Measurements from ENCODE around the gene PKIB. TPM values are rescaled to one million over a fixed set of nuclear protein-coding genes. Genes with fewer than 3 reads are reported as not detected.

Gene PKIB
- total and polyA plus RNA-seq, 2 donors (not counting 3 experiments of a cell fraction or from before 2014, with no cell fraction given), result not detected

GRCh38 chr6:122736616-122737015 lies 126.4 kb downstream of the PKIB start:
- ChIA-PET CTCF (no interaction called here), POLR2A (no interaction called here)
- no peak overlapping the region for H2AFZ ChIP-seq (ENCODE audit: low read depth, low read length)

More at GRCh38 chr6:122736616-122737015, 126.4 kb downstream of the PKIB start:
- intact Hi-C loops (cut with micrococcal nuclease), result loop anchor here (10.0 kb wide), 1 partner anchor 638 kb away; no protein-coding TSS in a partner anchor
- TF ChIP-seq JUN (IDR thresholded peaks at IDR 0.05; ENCODE audit: borderline replicate concordance, insufficient read depth, insufficient read length, low read depth), result no peak
- no peak for TF ChIP-seq FOS (IDR thresholded peaks at IDR 0.05; ENCODE audit: borderline replicate concordance, insufficient read depth, low read length)
- TF ChIP-seq MYC (IDR thresholded peaks at IDR 0.05; ENCODE audit: low read depth, low read length), result no peak
- TF ChIP-seq POLR2AphosphoS5 (IDR thresholded peaks at IDR 0.05; ENCODE audit: insufficient read depth, low read depth, low read length), result no peak
- TF ChIP-seq EZH2 (IDR thresholded peaks at IDR 0.05; ENCODE audit: borderline replicate concordance, low read depth, low read length, severe bottlenecking), result no peak
- TF ChIP-seq POLR2A (IDR thresholded peaks at IDR 0.05; ENCODE audit: low read depth, low read length), result no peak
- TF ChIP-seq GATA2 (IDR thresholded peaks at IDR 0.05; ENCODE audit: insufficient read depth, insufficient read length, low read depth, low read length), result no peak
- no peak for TF ChIP-seq MAX (IDR thresholded peaks at IDR 0.05; ENCODE audit: insufficient read depth, insufficient read length)
- no peak for TF ChIP-seq CTCF (IDR thresholded peaks at IDR 0.05; ENCODE audit: extremely low read depth in 1 of 2, insufficient read depth in 1 of 2, low read depth in 1 of 2, low read length in 2 of 2)
- no peaks in the 10 kb centered on the region for H3K79me2 ChIP-seq (ENCODE audit: control insufficient read depth, insufficient read depth, low read length)
- H4K20me1 ChIP-seq (replicated peaks; ENCODE audit: control insufficient read depth, extremely low read depth, insufficient read depth, low read length), result no peaks in the 10 kb centered on the region
- H3K9me3 ChIP-seq (replicated peaks; ENCODE audit: control insufficient read depth, insufficient read depth, low read length), result no peaks in the 10 kb centered on the region
- DNase-seq (ENCODE audit: low read depth, low spot score) (no peak), FAIRE-seq (no peak)
- H3K36me3 ChIP-seq (ENCODE audit: control insufficient read depth in 2 of 2, extremely low read depth in 1 of 2, insufficient read depth in 2 of 2, low read length in 2 of 2), result no peaks in the 10 kb centered on the region
- H3K4me1 ChIP-seq (ENCODE audit: control insufficient read depth, extremely low read depth, insufficient read depth, low read length), result no peaks in the 10 kb centered on the region
- H3K9ac ChIP-seq (replicated peaks; ENCODE audit: extremely low read depth, insufficient read depth, low read length), result no peak overlapping the region
- no peak overlapping the region for H3K4me2 ChIP-seq (ENCODE audit: insufficient read depth, low read length)
- peaks cover 7 to 12% of the 10 kb centered on the region in 2 experiments for H3K27me3 ChIP-seq (ENCODE audit: control insufficient read depth in 2 of 2, insufficient read depth in 2 of 2, low read length in 2 of 2)
- dilution Hi-C loops (cut with MboI; ENCODE audit: extremely low pct_ligation_motif_present, low sequenced_read_pairs), result no loop called here
- BruUV-seq (replicated peaks), result no TSS peak
- H3K4me3 ChIP-seq (replicated peaks in 1 of 3; ENCODE audit: insufficient read depth in 1 of 3, low read depth in 1 of 3, low read length in 3 of 3), result no peak overlapping the region
- H3K9me1 ChIP-seq (replicated peaks; ENCODE audit: control insufficient read depth, extremely low read depth, insufficient read depth, low read length), result no peaks in the 10 kb centered on the region
- H3K27ac ChIP-seq (ENCODE audit: insufficient read depth, low read depth, low read length), result no peak overlapping the region

Measured in endothelial cell of umbilical vein (primary cell).